K562 (cell line): ENCODE results near the gene SERTAD2. TPM values are rescaled to one million over a fixed set of nuclear protein-coding genes. Genes with fewer than 3 reads are reported as not detected.
A peak's percentile ranks its signal among the peaks of the same experiment; 100 is the strongest.

Experiments
- COPS2 ChIP-seq: fragments of 450-650 bp; conservative IDR thresholded peaks from 2 replicates; pipeline ENCODE4 v1.6.1; 2016; ENCODE audit warnings: mild to moderate bottlenecking, moderate library complexity
- ETV6 ChIP-seq, 3 experiments: fragments of 150-350 bp in 1 of 3; sonication (generic) in 1 of 3; formaldehyde crosslinking in 1 of 3; IDR thresholded peaks; 2 replicates each; pipeline versions ENCODE4 v1.6.1 to v1.8.0; 2014 to 2022; ENCODE audit warnings: borderline replicate concordance in 2 of 3, low read depth in 2 of 3, antibody characterized with exemption in 1 of 3, low read length in 1 of 3, mild to moderate bottlenecking in 1 of 3, missing genetic modification reagents in 1 of 3
- HOXB6 ChIP-seq: fragments of 250-450 bp; sonication (Bioruptor Pico); IDR thresholded peaks from 2 replicates; pipeline ENCODE4 v1.5.1; 2022; ENCODE audit warnings: mild to moderate bottlenecking, borderline replicate concordance
- IFI16 ChIP-seq: fragments of 250-450 bp; sonication (Bioruptor Pico); IDR thresholded peaks from 2 replicates; pipeline ENCODE4 v2.1.2; 2022; ENCODE audit warnings: mild to moderate bottlenecking, inconsistent platforms
- MCM2 ChIP-seq: fragments of 450-650 bp; IDR thresholded peaks from 2 replicates; pipeline ENCODE4 v1.6.1; 2017; ENCODE audit warnings: low read depth, mild to moderate bottlenecking
- SIN3A ChIP-seq, 2 experiments: fragments of 150-350 bp in 1 of 2; IDR thresholded peaks; 2 replicates each; pipeline ENCODE4 v1.6.1; 2011 to 2016; ENCODE audit warnings: borderline replicate concordance in 2 of 2, low read depth in 2 of 2, low read length in 2 of 2, mild to moderate bottlenecking in 2 of 2, moderate library complexity in 2 of 2; ENCODE audit not compliant: control insufficient read depth in 1 of 2
- SREBF2 ChIP-seq: sonication (generic); formaldehyde crosslinking; IDR thresholded peaks from 2 replicates; pipeline ENCODE4 v1.4.0; 2020; ENCODE audit warnings: mild to moderate bottlenecking, missing genetic modification reagents
- SUPT5H ChIP-seq: fragments of 450-650 bp; IDR thresholded peaks from 2 replicates; pipeline ENCODE4 v1.6.1; 2016
- TEAD2 ChIP-seq: fragments of 450-650 bp; IDR thresholded peaks from 2 replicates; pipeline ENCODE4 v1.6.1; 2016; ENCODE audit warnings: missing genetic modification characterization, control low read depth, missing compliant biosample characterization
- TOE1 ChIP-seq, 2 experiments: fragments of 450-650 bp in 1 of 2; sonication (generic) in 1 of 2; formaldehyde crosslinking in 1 of 2; IDR thresholded peaks; 2 replicates each; pipeline versions ENCODE4 v1.7.1 to v1.8.0; 2016 to 2022; ENCODE audit warnings: borderline replicate concordance in 2 of 2, mild to moderate bottlenecking in 2 of 2, antibody characterized with exemption in 1 of 2, inconsistent platforms in 1 of 2, low read depth in 1 of 2, missing genetic modification reagents in 1 of 2, moderate library complexity in 1 of 2
- ZFP30 ChIP-seq: fragments of 250-450 bp; sonication (Bioruptor Pico); IDR thresholded peaks from 2 replicates; pipeline ENCODE4 v1.8.0; 2022; ENCODE audit warnings: moderate library complexity, mild to moderate bottlenecking, inconsistent platforms, borderline replicate concordance
- ZFX ChIP-seq: sonication (generic); formaldehyde crosslinking; IDR thresholded peaks from 2 replicates; pipeline ENCODE4 v1.8.0; 2022; ENCODE audit warnings: mild to moderate bottlenecking, missing genetic modification reagents, moderate library complexity
- ZNF197 ChIP-seq: fragments of 200-800 bp; sonication (Bioruptor generic); IDR thresholded peaks from 2 replicates; pipeline ENCODE4 v1.6.1; 2016; ENCODE audit warnings: low read depth, missing genetic modification characterization, missing compliant biosample characterization
- ZNF316 ChIP-seq: fragments of 450-650 bp; IDR thresholded peaks from 2 replicates; pipeline ENCODE4 v1.6.1; 2016
- ZNF589 ChIP-seq: fragments of 200-800 bp; sonication (Bioruptor generic); IDR thresholded peaks from 2 replicates; pipeline ENCODE4 v1.6.1; 2016; ENCODE audit warnings: low read depth, missing genetic modification characterization, missing compliant biosample characterization
- ZNF592 ChIP-seq: fragments of 450-650 bp; IDR thresholded peaks from 2 replicates; pipeline ENCODE4 v1.6.1; 2017; ENCODE audit warnings: antibody characterized with exemption, mild to moderate bottlenecking
- polyA plus RNA-seq, 8 experiments: library from polyadenylated mRNA; depleted of rRNA in 4 of 8; stranded (reverse) in 5 of 8; unstranded in 3 of 8; fragments of >200 nt; fragmentation: Nextera tagmentation in 2 of 8; fragmentation: Illumina TruSeq in 1 of 8; extraction: Ambion mirVana in 2 of 8; extraction: Trizol in 1 of 8; gene quantifications; 2 replicates each; pipeline versions ENCODE4 v1.2.1 to v1.2.3, GENCODE V29; 2011 to 2014; ENCODE audit warnings: inconsistent platforms in 1 of 8, missing spikeins in 1 of 8
- total RNA-seq, 7 experiments: library from RNA; depleted of rRNA in 6 of 7; stranded (reverse); fragments of >200 nt in 6 of 7; fragmentation: Illumina TruSeq in 2 of 7; extraction: Trizol in 2 of 7; gene quantifications; 2 replicates each; pipeline versions ENCODE4 v1.2.1 to v1.2.3, GENCODE V29; 2011 to 2021; ENCODE audit warnings: low replicate concordance in 1 of 7
- TF ChIP-seq, protein P1 (sequence below): fragments of 450-650 bp; IDR thresholded peaks from one replicate; pipeline ENCODE4 v1.6.1; 2018; ENCODE audit warnings: mild to moderate bottlenecking, moderate library complexity; ENCODE audit not compliant: partially characterized antibody
- TF ChIP-seq, protein P2 (sequence below): fragments of 450-650 bp; formaldehyde crosslinking; IDR thresholded peaks from 2 replicates; pipeline ENCODE4 v1.4.0; 2020; ENCODE audit warnings: mild to moderate bottlenecking, mixed read lengths
- TF ChIP-seq, protein P3 (sequence below): sonication (generic); IDR thresholded peaks from 2 replicates; pipeline ENCODE4 v1.6.1; 2016

SERTAD2 gene
- total and polyA plus RNA-seq, 9 of the 15 experiments (the other 6 are each of a cell fraction or from before 2014, with no cell fraction given) = 3.0 to 12.5 (median 6.1) TPM

- TF ChIP-seq, protein P1, sequence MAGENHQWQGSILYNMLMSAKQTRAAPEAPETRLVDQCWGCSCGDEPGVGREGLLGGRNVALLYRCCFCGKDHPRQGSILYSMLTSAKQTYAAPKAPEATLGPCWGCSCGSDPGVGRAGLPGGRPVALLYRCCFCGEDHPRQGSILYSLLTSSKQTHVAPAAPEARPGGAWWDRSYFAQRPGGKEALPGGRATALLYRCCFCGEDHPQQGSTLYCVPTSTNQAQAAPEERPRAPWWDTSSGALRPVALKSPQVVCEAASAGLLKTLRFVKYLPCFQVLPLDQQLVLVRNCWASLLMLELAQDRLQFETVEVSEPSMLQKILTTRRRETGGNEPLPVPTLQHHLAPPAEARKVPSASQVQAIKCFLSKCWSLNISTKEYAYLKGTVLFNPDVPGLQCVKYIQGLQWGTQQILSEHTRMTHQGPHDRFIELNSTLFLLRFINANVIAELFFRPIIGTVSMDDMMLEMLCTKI = no peak
- no peak for TF ChIP-seq SREBF2 (CRISPR knock-in tag)
- no peak for TF ChIP-seq TEAD2
- no peak for TF ChIP-seq ZFP30 (CRISPR knock-in tag)
- peak; percentile 66; the same call in 1 of the 2 replicates for TF ChIP-seq ZNF592
- TF ChIP-seq ZNF197 = no peak
- TF ChIP-seq ZNF589 (CRISPR knock-in tag) = no peak
- peak; percentile 68 for TF ChIP-seq SUPT5H
- TF ChIP-seq SIN3A (IDR thresholded peaks at IDR 0.05; ENCODE audit: borderline replicate concordance in 2 of 2, control insufficient read depth in 1 of 2, low read depth in 2 of 2, low read length in 2 of 2) = peak in 1 of 2 experiments; percentile 56; a peak in 1 of 4 replicates
- TF ChIP-seq, protein P2, sequence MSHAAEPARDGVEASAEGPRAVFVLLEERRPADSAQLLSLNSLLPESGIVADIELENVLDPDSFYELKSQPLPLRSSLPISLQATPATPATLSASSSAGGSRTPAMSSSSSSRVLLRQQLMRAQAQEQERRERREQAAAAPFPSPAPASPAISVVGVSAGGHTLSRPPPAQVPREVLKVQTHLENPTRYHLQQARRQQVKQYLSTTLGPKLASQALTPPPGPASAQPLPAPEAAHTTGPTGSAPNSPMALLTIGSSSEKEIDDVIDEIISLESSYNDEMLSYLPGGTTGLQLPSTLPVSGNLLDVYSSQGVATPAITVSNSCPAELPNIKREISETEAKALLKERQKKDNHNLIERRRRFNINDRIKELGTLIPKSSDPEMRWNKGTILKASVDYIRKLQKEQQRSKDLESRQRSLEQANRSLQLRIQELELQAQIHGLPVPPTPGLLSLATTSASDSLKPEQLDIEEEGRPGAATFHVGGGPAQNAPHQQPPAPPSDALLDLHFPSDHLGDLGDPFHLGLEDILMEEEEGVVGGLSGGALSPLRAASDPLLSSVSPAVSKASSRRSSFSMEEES (CRISPR knock-in tag) = no peak
- no peak for TF ChIP-seq ZNF316
- no peak for TF ChIP-seq ETV6 (IDR thresholded peaks at IDR 0.05; ENCODE audit: borderline replicate concordance in 1 of 2, low read depth in 2 of 2, low read length in 1 of 2)
- TF ChIP-seq ETV6 (CRISPR knock-in tag; IDR thresholded peaks at IDR 0.05; ENCODE audit: borderline replicate concordance) = no peak
- TF ChIP-seq IFI16 (CRISPR knock-in tag) = no peak
- no peak for TF ChIP-seq MCM2
- TF ChIP-seq, protein P3, sequence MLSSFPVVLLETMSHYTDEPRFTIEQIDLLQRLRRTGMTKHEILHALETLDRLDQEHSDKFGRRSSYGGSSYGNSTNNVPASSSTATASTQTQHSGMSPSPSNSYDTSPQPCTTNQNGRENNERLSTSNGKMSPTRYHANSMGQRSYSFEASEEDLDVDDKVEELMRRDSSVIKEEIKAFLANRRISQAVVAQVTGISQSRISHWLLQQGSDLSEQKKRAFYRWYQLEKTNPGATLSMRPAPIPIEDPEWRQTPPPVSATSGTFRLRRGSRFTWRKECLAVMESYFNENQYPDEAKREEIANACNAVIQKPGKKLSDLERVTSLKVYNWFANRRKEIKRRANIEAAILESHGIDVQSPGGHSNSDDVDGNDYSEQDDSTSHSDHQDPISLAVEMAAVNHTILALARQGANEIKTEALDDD = no peak
- peak; percentile 93 for TF ChIP-seq ZFX (CRISPR knock-in tag)
- no peak for TF ChIP-seq TOE1 (IDR thresholded peaks at IDR 0.05; ENCODE audit: borderline replicate concordance)
- TF ChIP-seq TOE1 (CRISPR knock-in tag; IDR thresholded peaks at IDR 0.05; ENCODE audit: borderline replicate concordance, low read depth) = no peak
- TF ChIP-seq HOXB6 (CRISPR knock-in tag) = no peak
- TF ChIP-seq COPS2 = no peak
Observed at GRCh38 chr2:64609227-64609941, 44.3 kb downstream of the SERTAD2 start (continued).
